Suprapubic skin (tissue), 4 donors: ENCODE results near the gene ISM1.

ENCODE experiments used
- CTCF ChIP-seq, 2 donors: fragments of 200-600 bp in 1 of 2; fragments of 450-650 bp in 1 of 2; sonication (generic) in 1 of 2; IDR thresholded peaks; one replicate each; pipeline ENCODE4 v1.5.1; 2016 to 2019; ENCODE audit warnings: antibody characterized with exemption in 2 of 2, mild to moderate bottlenecking in 1 of 2, moderate library complexity in 1 of 2
- EP300 ChIP-seq: sonication (generic); formaldehyde crosslinking; IDR thresholded peaks from one replicate; pipeline ENCODE4 v1.6.1; 2017; ENCODE audit warnings: antibody characterized with exemption
- POLR2A ChIP-seq, 2 donors: fragments of 450-650 bp; IDR thresholded peaks; one replicate each; pipeline ENCODE4 v1.6.1; 2017; ENCODE audit warnings: antibody characterized with exemption in 2 of 2, mild to moderate bottlenecking in 2 of 2, moderate library complexity in 2 of 2
- POLR2AphosphoS5 ChIP-seq, 3 donors: sonication (generic); formaldehyde crosslinking; IDR thresholded peaks; one replicate each; pipeline ENCODE4 v1.6.1; 2017; ENCODE audit warnings: antibody characterized with exemption in 3 of 3

DNA sequence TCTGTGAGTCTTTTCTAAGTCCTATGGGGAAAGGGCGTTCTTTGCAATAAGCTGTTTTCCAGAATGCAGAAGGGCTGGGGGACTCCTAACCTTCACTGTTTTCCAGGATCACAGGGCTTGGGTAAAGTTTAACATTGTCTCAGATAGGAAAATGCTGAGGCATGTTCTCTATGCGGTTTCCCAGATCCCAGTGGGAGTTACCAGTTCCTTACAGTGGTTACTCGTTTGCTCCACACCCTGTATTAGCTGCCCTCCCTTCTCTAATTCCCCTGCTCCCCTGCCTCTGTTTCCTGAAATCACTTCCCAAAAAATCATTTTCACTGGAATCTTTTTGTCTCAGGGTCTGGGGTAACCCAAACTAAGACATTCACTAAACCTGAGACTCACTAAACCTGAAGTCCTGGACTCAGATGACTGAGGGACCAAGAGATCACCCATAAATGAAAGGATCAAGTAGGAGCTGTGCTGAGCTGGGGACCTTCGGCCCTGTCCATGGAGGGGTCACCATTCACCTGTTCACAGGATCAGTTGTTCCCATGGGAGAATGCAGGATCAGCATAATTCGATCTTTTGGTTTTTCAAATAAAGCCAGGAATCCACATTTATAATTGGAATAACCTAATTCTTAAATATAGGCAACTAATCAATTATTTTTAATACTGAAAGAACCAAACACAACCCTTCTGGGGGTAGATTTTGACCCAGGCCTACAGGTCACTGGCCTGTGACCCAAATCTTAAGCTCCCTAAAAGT is 76.2 kb downstream of the ISM1 start:
- TF ChIP-seq POLR2AphosphoS5 (IDR thresholded peaks at IDR 0.05) (no peak), CTCF (IDR thresholded peaks at IDR 0.05) (no peak), EP300 (no peak), POLR2A (IDR thresholded peaks at IDR 0.05) (no peak)
